Mucosa of gallbladder (tissue), 1 donor: ENCODE data around the gene ZNF26. TPM values are rescaled to one million over a fixed set of nuclear protein-coding genes. Genes with fewer than 3 reads are reported as not detected.

Source experiments
- DNase-seq: peaks from one replicate; pipeline ENCODE4 v3.0.0-alpha.2; 2020; ENCODE audit warnings: low spot score
- total RNA-seq: library from RNA; stranded (reverse); gene quantifications from one replicate; pipeline ENCODE4 v1.2.1, GENCODE V29; 2021
- donor health status: DM: no; HTN: no; CAD: no.

Gene ZNF26
- total RNA-seq, 1 donor from 2014 or later = 14.3 TPM

- no peak for DNase-seq
Measured at GRCh38 chr12:133061954-133062353, 75.8 kb downstream of the ZNF26 start.

- no peak for DNase-seq
Measured at GRCh38 chr12:133063556-133063955, 77.4 kb downstream of the ZNF26 start.

DNA sequence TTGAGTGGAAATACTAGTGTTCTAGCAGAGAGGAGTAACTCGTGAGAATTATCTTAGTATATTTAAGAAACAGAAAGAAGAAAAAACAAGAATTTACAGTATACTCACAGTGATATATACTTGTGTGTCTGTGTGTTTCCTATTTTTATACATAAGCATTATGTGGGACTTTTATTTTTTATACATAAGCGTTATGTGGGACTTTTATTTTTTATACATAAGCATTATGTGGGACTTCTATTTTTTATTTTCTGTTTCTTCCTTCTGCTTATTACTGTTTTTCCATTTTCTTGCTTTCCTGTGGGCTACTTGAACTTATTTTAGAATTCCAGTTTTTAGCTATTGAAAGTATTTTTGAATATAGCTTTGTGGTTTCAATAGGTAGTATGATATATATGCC, 87.7 kb downstream of the ZNF26 start:
- no peak for DNase-seq

Other genes with a start within 250 kb of the ZNF26 start
- 40.3 TPM for gene ANKLE2, start 224.5 kb upstream of the ZNF26 start, total RNA-seq
- gene GOLGA3, start 157.5 kb upstream of the ZNF26 start, total RNA-seq = 72.2 TPM
- gene CHFR, start 98.8 kb upstream of the ZNF26 start, total RNA-seq = 35.2 TPM
- gene ZNF605, start 30.1 kb upstream of the ZNF26 start, total RNA-seq = 17.7 TPM
- gene ZNF84, start 51.1 kb downstream of the ZNF26 start, total RNA-seq = 31.4 TPM
- gene ZNF140, start 94.6 kb downstream of the ZNF26 start, total RNA-seq = 17.5 TPM
- gene ZNF891, start 143.9 kb downstream of the ZNF26 start, total RNA-seq = 2.6 TPM
- gene ZNF10, start 144.3 kb downstream of the ZNF26 start, total RNA-seq = 12.3 TPM
- 21.5 TPM for gene ZNF268, start 195.1 kb downstream of the ZNF26 start, total RNA-seq
- gene ANHX, start 249.5 kb downstream of the ZNF26 start, total RNA-seq = not detected